Effector CD8-positive, alpha-beta T cell (primary cell): ENCODE data around the gene CDKN2B.
A peak's percentile ranks its signal among the peaks of the same experiment; 100 is the strongest.

Experiments used
- DNase-seq: peaks from one replicate; lab custom pipeline; 2025; lab: John Stamatoyannopoulos, UW

The CDKN2B gene

GRCh38 chr9:22033012-22033630, 24.0 kb upstream of the CDKN2B start:
- no peak for DNase-seq

- DNase-seq = no peak
These were observed 22.7 kb upstream of the CDKN2B start for GRCh38 chr9:22031655-22032411.

- no peak for DNase-seq
These were observed 21.0 kb upstream of the CDKN2B start for GRCh38 chr9:22030101-22030598.

GRCh38 chr9:22029231-22029630, 20.1 kb upstream of the CDKN2B start:
- DNase-seq = no peak

GRCh38 chr9:22028394-22028793, 19.3 kb upstream of the CDKN2B start:
- no peak for DNase-seq

- no peak for DNase-seq
These were observed 17.6 kb upstream of the CDKN2B start for GRCh38 chr9:22026696-22027095.

GRCh38 chr9:22022396-22022795, 13.3 kb upstream of the CDKN2B start:
- no peak for DNase-seq

- no peak for DNase-seq
These were observed 1.9 kb upstream of the CDKN2B start for GRCh38 chr9:22010866-22011625.

- no peak for DNase-seq
These were observed 382 bp upstream of the CDKN2B start for GRCh38 chr9:22009506-22009867.

- no peak for DNase-seq
These were observed 755 bp downstream of the CDKN2B start for GRCh38 chr9:22008384-22008716.

- DNase-seq = no peak
These were observed 3.2 kb downstream of the CDKN2B start for GRCh38 chr9:22005702-22006606.

- no peak for DNase-seq
These were observed 3.9 kb downstream of the CDKN2B start for GRCh38 chr9:22005021-22005701.

- DNase-seq = no peak
These were observed 7.1 kb downstream of the CDKN2B start for GRCh38 chr9:22002038-22002437.

- no peak for DNase-seq
These were observed 11.1 kb downstream of the CDKN2B start for GRCh38 chr9:21998026-21998425.

- DNase-seq = no peak
These were observed 11.6 kb downstream of the CDKN2B start for GRCh38 chr9:21997480-21997879.

- no peak for DNase-seq
These were observed 12.2 kb downstream of the CDKN2B start for GRCh38 chr9:21996858-21997257.

- no peak for DNase-seq
These were observed 12.7 kb downstream of the CDKN2B start for GRCh38 chr9:21996438-21996837.

GRCh38 chr9:21995666-21996398, 13.3 kb downstream of the CDKN2B start:
- no peak for DNase-seq

- peak; percentile 34 for DNase-seq
These were observed 14.0 kb downstream of the CDKN2B start for GRCh38 chr9:21995006-21995665.

- DNase-seq = no peak
These were observed 14.5 kb downstream of the CDKN2B start, which contains the start of gene CDKN2B-AS1 for GRCh38 chr9:21994556-21995005. Gene CDKN2B-AS1 (plus strand): TSS chr9:21994791.
